Endodermal cell (in vitro differentiated cells): Measurements from ENCODE around the gene ZBTB4. TPM values are rescaled to one million over a fixed set of nuclear protein-coding genes. Genes with fewer than 3 reads are reported as not detected.
A peak's percentile ranks its signal among the peaks of the same experiment; 100 is the strongest.

Experiments
- DNase-seq: peaks from one replicate; pipeline ENCODE4 v3.0.0-alpha.2; 2017
- H3K27ac ChIP-seq: 2 replicates; pipeline ENCODE4 v1.5.1; 2013; ENCODE audit warnings: mild to moderate bottlenecking, low read depth, low read length, moderate library complexity
- H3K27me3 ChIP-seq: 2 replicates; pipeline ENCODE4 v1.6.1; 2013; ENCODE audit warnings: mild to moderate bottlenecking, low read length, moderate library complexity; ENCODE audit not compliant: insufficient read depth, control insufficient read depth, poor library complexity, severe bottlenecking
- H3K36me3 ChIP-seq: 2 replicates; pipeline ENCODE4 v1.7.0; 2013; ENCODE audit warnings: mild to moderate bottlenecking, low read length, moderate library complexity; ENCODE audit not compliant: control insufficient read depth, insufficient read depth
- H3K4me1 ChIP-seq: one replicate; pipeline ENCODE4 v1.7.0; 2013; ENCODE audit warnings: low read length; ENCODE audit not compliant: control insufficient read depth, insufficient read depth
- H3K4me3 ChIP-seq: 2 replicates; pipeline ENCODE4 v1.5.1; 2013; ENCODE audit warnings: mild to moderate bottlenecking, low read length, moderate library complexity
- H3K9ac ChIP-seq: 2 replicates; pipeline ENCODE4 v1.6.1; 2013; ENCODE audit warnings: mild to moderate bottlenecking, low read length, moderate library complexity; ENCODE audit not compliant: poor library complexity, severe bottlenecking; ENCODE audit errors: extremely low read depth
- H3K9me3 ChIP-seq: 2 replicates; pipeline ENCODE4 v1.6.1; 2013; ENCODE audit warnings: mild to moderate bottlenecking, low read length, moderate library complexity; ENCODE audit not compliant: control insufficient read depth
- H3K27ac Mint-ChIP-seq: 2 replicates; pipeline ENCODE4 v1.8.0; 2020; ENCODE audit warnings: mixed read lengths
- H3K27me3 Mint-ChIP-seq: 2 replicates; pipeline ENCODE4 v1.8.0; 2021; ENCODE audit warnings: mild to moderate bottlenecking, mixed read lengths; ENCODE audit not compliant: insufficient read depth
- H3K36me3 Mint-ChIP-seq: 2 replicates; pipeline ENCODE4 v1.8.0; 2020; ENCODE audit warnings: low read depth, mixed read lengths
- H3K4me1 Mint-ChIP-seq: 2 replicates; pipeline ENCODE4 v1.8.0; 2020; ENCODE audit warnings: mixed read lengths
- H3K4me3 Mint-ChIP-seq: 2 replicates; pipeline ENCODE4 v1.8.0; 2020; ENCODE audit warnings: mild to moderate bottlenecking, moderate library complexity, mixed read lengths
- H3K9me3 Mint-ChIP-seq: 2 replicates; pipeline ENCODE4 v1.8.0; 2020; ENCODE audit warnings: mild to moderate bottlenecking, mixed read lengths
- CTCF ChIP-seq: fragments of 200-600 bp; sonication (generic); conservative IDR thresholded peaks from 2 replicates; pipeline ENCODE4 v1.5.0; 2021; ENCODE audit warnings: antibody characterized with exemption, mild to moderate bottlenecking
- WGBS, 2 experiments: methylation state at CpG; one replicate each; pipeline versions ENCODE4 v1.1.5 to v1.1.7; 2013; ENCODE audit warnings: missing lambda C conversion rate in 2 of 2, mixed read lengths in 1 of 2; ENCODE audit not compliant: insufficient coverage in 1 of 2, insufficient read length in 1 of 2; 5-methylcytosine and 5-hydroxymethylcytosine counted together
- total RNA-seq, 2 donors: library from RNA; stranded (reverse); fragmentation: NEBNext Ultra II Directional in 1 of 2; extraction: Animal tissue kit (Norgen Biotek cat#: 25700) in 1 of 2; gene quantifications; 2 replicates in 1 of 2; 3 replicates in 1 of 2; pipeline ENCODE4 v1.2.1, GENCODE V29; 2021

The ZBTB4 gene
- total RNA-seq, 2 donors from 2014 or later: 18.8 to 25.5 TPM

- 28% methylated on average over 8 of the region's 8 CpGs; no CpG with 5 or more reads in 1 of the 2 experiments for WGBS, 2 experiments
- peak overlapping the region; percentile 79 for H3K27ac ChIP-seq
- no peak for TF ChIP-seq CTCF
- peak overlapping the region; percentile 77 for H3K4me3 ChIP-seq
- peak overlapping the region; percentile 99 for H3K27ac Mint-ChIP-seq
- peak overlapping the region; percentile 69 for H3K9ac ChIP-seq
- no peaks in the 10 kb centered on the region for H3K9me3 ChIP-seq
- no peaks in the 10 kb centered on the region for H3K27me3 Mint-ChIP-seq
- H3K27me3 ChIP-seq: no peaks in the 10 kb centered on the region
- H3K36me3 ChIP-seq: no peaks in the 10 kb centered on the region
- H3K36me3 Mint-ChIP-seq: peaks cover 4% of the 10 kb centered on the region
- DNase-seq: no peak
- H3K4me3 Mint-ChIP-seq: peak overlapping the region; percentile 88
- H3K4me1 ChIP-seq: peaks cover 15% of the 10 kb centered on the region
- peaks cover 48% of the 10 kb centered on the region for H3K4me1 Mint-ChIP-seq
- no peaks in the 10 kb centered on the region for H3K9me3 Mint-ChIP-seq
Observed at GRCh38 chr17:7480089-7480384, 606 bp upstream of the ZBTB4 start.

DNA sequence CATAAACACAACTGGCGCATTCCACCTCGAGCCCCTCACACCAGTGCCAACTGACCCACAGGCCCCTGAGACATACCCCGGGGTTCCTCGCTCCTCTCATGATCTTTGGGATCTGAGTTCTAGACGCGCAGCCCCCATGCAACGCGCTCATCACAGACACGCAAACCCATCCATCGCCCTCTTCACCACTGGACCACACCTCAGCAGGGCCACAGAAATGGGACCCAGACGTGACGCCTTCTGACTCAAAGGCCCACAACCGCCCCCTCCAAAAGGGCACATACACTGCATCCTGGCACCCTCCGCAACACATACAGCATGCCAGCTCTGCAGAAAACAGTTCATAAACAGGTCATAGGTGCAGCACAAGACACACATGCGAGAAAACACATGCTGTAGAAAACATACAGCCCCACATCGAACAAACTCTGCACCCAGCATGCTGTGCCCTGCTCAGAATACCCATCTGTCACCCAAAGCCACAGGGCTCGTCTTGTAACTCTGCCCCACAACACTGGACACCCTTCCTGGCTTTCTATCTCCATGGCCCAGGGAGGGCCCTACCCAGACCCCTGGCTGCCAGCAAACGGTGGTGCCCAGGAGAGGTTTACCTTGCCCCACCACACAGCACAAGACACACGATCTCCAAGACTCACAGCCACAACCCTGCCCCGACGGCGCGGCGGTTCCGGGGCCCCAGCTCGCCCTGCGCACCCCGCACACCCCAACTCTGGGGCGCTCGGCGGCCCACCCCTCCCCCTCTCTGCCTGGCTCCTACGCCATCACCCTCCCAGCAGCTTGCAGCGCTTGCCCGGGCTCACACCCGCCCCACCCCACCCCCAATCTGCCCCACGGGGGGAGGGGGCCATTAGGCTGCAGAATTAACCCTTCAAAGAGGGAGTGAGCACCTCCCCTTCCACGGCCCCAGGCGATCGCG lies 887 bp downstream of the ZBTB4 start:
- peak overlapping the region; percentile 76 for H3K27ac Mint-ChIP-seq
- 36 to 96% methylated on average over 5 to 40 of the region's 40 CpGs for WGBS, 2 experiments
- Histone ChIP-seq H3K4me1 (peaks cover 15% of the 10 kb centered on the region), H3K36me3 (no peaks in the 10 kb centered on the region), H3K27ac (peak overlapping the region; percentile 75), H3K9ac (peak overlapping the region; percentile 76), H3K9me3 (no peaks in the 10 kb centered on the region), H3K27me3 (no peaks in the 10 kb centered on the region), H3K4me3 (peak overlapping the region; percentile 84)
- H3K27me3 Mint-ChIP-seq: no peaks in the 10 kb centered on the region
- TF ChIP-seq CTCF: peak; percentile 20
- peaks cover 4% of the 10 kb centered on the region for H3K36me3 Mint-ChIP-seq
- peaks cover 47% of the 10 kb centered on the region for H3K4me1 Mint-ChIP-seq
- peak overlapping the region; percentile 88 for H3K4me3 Mint-ChIP-seq
- peak; percentile 77 for DNase-seq
- H3K9me3 Mint-ChIP-seq: no peaks in the 10 kb centered on the region

DNA sequence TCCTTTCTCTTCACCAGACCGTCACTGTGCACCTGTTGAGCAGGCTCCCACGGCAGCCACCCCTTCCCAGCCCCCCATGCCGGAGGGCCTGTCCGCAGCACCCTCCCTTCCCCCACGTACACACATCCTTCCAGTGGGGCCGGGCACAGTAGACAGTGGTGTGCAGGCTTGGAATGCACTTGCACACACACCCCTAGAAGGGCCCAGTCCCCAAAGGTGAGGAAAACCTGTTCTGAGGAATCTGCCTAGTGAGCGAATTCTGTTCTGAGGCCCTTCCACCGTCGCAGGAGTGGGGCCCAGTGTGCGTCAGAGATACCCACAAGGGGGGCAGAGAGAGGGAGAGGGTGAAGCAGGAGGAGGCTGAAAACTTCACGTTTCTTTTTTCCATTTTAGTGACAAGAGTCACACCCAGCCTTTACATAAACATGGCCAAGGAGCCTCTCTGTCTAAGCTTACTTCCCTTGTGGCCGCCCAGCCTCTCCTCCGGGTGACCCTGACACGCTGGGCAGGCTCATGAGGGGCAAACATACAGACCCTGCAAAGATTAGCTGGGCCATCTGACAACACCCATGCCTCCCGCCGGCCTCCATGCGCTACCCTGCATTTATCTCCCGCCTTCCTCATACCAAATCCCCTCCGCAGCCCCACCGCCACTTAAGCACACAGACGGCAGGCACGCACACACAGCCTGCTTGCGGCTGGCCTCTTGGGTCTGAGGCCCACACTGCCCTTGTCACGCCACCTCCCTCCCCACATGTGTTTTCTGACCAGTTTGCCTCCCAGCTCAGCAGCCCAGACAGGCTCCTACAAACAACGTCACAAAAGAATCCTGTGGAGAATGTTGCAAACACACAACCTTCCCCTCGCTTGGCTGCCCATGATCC lies 1.8 kb downstream of the ZBTB4 start:
- Mint-ChIP-seq H3K36me3 (peaks cover 4% of the 10 kb centered on the region), H3K4me3 (peak overlapping the region; percentile 88), H3K4me1 (peaks cover 38% of the 10 kb centered on the region), H3K9me3 (no peaks in the 10 kb centered on the region), H3K27ac (peak overlapping the region; percentile 76), H3K27me3 (no peaks in the 10 kb centered on the region)
- H3K36me3 ChIP-seq: no peaks in the 10 kb centered on the region
- peak; percentile 73 for DNase-seq
- peak overlapping the region; percentile 60 for H3K27ac ChIP-seq
- H3K4me1 ChIP-seq: peaks cover 15% of the 10 kb centered on the region
- H3K4me3 ChIP-seq: peak overlapping the region; percentile 84
- WGBS, 2 experiments: 69 to 74% methylated on average over 7 to 26 of the region's 26 CpGs
- H3K9ac ChIP-seq: peak overlapping the region; percentile 76
- no peaks in the 10 kb centered on the region for H3K9me3 ChIP-seq
- H3K27me3 ChIP-seq: no peaks in the 10 kb centered on the region
- no peak for TF ChIP-seq CTCF
